ENCODE results near the gene ZFYVE1.
"Not testable (repeated sequence)": the region's sequence is repeated elsewhere in the genome, so short reads cannot be mapped to it uniquely, and the experiment has no call there.

Gene ZFYVE1

GRCh38 chr14:73026845-73027542, at the start of gene ZFYVE1:
TSS of gene ZFYVE1 (minus strand) at chr14:73027106. CDS start at chr14:73024508, 2,598 bp downstream.
- DNase-seq = peak; percentile 98

- DNase-seq = no peak
These were observed 42.7 kb upstream of the ZFYVE1 start for GRCh38 chr14:73069585-73069984.

DNA sequence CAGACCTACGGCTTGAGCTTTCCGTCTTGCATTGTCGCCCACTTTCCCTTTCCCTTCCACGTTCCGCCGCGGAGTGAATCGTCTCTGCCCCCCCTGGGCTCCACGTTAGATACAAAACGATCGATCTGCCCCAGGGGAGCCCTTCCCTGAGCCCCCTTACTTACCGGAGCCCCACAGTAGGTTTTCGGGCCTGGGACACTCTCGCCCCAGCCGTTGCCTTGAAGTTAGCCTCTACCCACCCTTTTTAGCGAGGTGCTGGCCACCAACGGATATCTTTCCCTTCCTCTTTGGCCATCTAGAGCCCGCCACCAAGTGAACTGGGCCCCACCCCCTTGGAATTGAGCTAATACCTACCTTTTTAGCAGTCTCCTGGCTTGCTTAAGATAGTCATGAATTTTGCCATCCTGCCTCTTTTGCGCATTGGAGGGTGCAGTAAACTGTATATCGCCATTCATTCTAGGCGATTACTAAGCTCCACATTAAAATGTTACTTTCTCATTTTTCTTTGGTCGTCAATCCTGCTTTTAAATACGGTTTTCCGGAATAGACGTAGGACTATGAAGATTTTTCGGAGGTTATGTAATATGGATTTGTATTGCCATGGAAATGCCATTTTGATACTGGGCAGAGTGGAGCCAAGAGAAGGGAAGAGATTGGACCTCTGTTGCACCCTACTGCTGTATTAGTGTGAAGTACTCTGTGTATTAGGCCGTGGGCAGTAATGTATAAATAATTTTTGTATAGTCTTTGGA, 32.2 kb upstream of the ZFYVE1 start:
- peak; percentile 32 for DNase-seq

DNA sequence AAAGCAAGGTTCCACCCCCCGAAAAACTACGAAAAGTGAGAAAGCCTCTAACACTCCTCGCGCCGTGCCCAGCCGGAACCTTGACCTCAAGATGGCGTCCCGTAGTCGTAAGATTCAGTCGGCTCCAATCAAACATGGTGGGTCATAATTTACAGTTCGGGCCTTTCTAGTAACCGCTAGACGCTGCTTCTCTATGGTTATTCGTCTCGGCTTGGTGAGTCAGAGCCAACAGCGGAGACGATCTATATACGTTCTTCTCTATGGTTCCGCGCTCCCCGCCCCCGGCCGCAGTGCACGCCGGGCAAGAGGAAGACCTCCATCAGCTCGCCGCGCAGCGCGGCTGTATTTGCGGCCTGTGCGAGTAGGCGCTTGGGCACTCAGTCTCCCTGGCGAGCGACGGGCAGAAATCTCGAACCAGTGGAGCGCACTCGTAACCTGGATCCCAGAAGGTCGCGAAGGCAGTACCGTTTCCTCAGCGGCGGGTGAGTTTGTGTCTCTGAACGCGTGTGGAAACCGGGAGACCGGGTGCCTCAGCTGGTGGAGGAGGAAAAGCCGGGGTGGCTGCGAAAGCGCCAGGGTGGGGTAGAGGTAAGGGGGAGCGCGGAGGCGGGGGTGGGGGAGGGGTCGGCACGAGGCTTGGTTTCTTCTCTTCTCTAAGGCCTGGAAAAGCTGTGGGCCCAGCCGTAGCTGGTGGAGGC, 31.5 kb upstream of the ZFYVE1 start, which contains the start of gene RBM25:
Gene RBM25 (plus strand): TSS at position 311 of the 698 bp plus-strand sequence. CDS start 13,108 bp downstream, outside the sequence.
- peak; percentile 99 for DNase-seq

GRCh38 chr14:73057944-73058223, 31.0 kb upstream of the ZFYVE1 start:
- DNase-seq = no peak

- no peak for DNase-seq
These were observed 28.3 kb upstream of the ZFYVE1 start for GRCh38 chr14:73055251-73055650.

DNA sequence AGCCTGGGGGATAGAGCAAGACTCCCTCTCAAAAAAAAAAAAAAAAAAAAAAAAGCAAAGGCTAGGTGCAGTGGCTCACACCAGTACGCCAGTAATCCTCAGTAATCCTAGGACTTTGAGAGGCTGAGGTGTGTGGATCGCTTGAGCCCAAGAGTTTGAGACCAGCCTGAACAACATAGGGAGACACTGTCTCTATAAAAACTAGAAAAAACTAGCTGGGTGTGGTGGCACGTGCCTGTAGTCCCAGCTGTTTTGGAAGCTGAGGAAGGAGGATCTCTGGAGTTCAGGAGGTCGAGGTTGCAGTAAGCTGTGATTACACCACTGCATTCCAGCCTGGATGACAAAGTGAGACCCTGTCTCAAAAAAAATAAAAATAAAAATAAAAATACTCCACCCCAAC, 22.5 kb upstream of the ZFYVE1 start:
- DNase-seq = no peak

GRCh38 chr14:73047808-73048207, 20.9 kb upstream of the ZFYVE1 start:
- DNase-seq = no peak

DNA sequence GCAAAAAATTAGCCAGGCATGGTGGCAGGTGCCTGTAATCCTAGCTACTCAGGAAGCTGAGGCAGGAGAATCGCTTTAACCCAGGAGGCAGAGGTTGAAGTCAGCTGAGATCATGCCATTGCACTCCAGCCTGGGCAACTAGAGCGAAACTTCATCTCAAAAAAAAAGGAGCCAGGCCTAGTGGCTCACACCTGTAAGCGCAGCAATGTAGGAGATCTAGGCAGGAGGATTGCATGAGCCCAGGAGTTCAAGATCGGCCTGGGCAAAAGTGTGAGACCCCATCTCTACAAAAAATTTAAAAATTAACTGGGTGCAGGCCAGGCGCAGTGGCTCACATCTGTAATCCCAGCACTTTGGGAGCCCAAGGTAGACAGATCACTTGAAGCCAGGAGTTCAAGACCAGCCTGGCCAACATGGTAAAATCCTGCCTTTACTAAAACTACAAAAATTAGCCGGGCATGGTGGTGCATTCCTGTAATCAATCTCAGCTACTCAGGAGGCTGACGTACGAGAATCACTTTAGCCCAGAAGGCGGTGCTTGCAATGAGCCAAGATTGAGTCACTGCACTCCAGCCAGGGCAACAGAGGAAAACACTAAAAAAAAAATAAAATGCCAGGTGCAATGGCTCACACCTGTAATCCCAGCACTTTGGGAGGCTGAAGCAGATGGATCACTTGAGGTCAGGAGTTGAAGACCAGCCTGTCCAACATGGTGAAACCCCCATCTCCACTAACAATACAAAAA, 10.0 kb upstream of the ZFYVE1 start:
- not testable (repeated sequence) for DNase-seq

DNA sequence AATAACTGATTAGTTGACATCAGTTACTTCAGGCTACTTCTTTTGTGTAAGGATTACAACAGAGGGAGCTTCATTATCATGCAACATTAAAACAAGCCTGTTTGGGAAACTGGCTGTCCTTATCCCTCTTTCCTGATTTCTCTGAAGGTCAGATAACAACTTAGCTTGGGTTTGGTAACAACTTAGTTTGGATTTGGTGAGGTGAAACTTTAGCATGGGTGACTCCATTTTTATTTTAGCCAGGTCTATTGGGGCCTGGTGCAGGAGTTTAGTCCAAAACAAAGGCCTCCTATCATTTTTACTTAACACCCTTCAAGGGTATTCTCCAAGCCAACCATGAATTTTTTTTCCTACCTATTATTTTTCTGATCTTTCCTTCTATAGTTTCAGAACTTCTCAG, 1.1 kb upstream of the ZFYVE1 start:
- DNase-seq = no peak

DNA sequence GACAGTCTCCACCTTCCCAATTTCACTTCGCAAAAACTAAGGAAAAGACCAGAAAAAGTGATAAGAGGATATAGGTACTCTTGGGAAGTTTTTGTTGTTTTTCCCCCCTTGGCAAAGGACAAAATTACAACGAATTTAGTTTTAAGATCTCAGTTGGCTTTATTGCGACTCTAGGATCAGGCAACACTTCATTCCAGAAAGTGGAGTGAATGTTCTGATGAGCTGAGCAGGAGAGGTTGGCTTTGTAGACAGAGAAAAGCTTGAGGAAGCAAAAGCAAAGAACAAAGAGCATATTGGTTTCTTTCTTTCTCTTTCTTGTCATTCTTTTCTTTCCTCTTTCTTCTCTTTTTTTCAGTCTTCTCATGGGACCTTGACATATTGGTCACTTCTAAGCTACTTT, 640 bp upstream of the ZFYVE1 start:
- DNase-seq = no peak

DNA sequence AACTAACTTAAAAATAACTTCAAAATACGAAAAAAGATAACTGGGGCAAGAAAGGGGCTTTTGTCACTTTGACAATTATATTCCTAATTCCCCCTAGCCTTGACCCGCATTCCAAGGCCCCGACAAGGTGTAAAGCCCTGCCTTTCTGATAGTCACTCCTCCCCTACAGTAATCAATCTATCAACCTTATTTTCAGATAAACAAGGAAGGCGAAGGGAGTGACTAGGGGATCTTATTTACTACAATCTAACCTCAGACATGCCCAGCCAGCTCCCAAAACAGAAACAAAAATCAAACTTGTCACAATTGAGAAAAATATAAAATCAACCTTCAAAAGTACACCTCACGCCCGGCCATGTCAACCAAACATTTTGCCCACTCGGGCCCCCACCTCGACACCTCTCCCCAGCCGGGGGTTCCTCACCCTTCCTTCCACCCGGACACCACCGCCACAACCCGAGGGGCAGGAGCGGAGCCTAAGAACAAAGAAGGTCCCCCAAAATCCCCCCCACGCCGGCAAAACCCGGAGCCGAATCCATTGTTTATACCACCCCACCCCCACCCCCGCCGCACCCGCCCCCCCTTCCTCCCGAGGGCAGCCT, 562 bp downstream of the ZFYVE1 start:
- DNase-seq = no peak

DNA sequence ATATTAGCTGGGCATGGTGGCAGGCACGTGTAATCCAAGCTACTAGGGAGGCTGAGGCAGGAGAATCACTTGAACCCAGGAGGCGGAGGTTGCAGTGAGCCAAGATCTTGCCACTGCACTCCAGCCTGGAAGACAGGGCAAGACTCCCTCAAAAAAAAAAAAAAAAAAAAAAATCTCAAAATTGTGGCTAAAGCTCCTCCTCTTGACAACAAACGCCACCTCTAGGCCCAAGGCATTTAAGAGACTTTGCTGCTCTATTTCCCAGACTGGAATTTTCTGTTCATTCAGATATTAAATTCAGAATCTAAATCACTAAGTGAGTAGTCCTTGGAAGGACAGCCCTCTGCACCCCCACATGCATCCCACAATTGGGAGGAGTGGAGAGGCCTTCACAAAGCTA, 1.4 kb downstream of the ZFYVE1 start:
- no peak for DNase-seq

- DNase-seq = no peak
These were observed 4.9 kb downstream of the ZFYVE1 start for GRCh38 chr14:73022051-73022450.

DNA sequence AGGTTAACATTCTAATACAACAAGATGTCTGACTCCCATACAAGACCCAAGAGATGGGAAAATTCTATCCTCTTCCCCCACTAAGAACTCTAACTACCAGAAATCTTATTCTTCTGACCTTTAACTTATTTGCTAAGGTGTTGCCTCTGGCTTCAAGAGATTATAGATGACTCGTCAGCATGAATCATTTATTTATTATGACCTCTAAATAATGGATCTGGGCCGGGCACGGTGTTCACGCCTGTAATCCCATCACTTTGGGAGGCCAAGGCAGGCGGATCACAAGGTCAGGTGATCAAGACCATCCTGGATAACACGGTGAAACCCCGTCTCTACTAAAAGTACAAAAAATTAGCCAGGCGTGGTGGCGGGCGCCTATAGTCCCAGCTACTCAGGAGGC, 10.9 kb downstream of the ZFYVE1 start:
- not testable (repeated sequence) for DNase-seq

- DNase-seq = not testable (repeated sequence)
These were observed 11.4 kb downstream of the ZFYVE1 start for GRCh38 chr14:73015552-73015951.

- DNase-seq = no peak
These were observed 12.8 kb downstream of the ZFYVE1 start for GRCh38 chr14:73014105-73014504.

DNA sequence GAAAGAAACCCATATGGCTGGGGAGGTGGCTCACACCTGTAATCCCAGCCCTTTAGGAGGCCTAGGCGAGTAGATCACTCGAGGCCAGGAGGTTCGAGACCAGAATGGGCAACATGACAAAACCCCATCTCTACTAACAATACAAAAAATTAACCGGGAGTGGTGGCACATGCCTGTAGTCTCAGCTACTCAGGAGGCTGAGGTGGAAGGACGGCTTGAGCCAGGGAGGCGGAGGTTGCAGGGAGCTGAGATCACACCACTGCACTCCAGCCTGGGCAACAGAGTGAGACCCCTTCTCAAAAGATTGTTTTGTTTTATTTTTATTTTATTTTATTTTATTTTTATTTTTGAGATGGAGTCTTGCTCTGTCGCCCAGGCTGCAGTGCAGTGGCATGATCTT, 15.7 kb downstream of the ZFYVE1 start:
- DNase-seq = not testable (repeated sequence)

- DNase-seq = no peak
These were observed 18.4 kb downstream of the ZFYVE1 start for GRCh38 chr14:73008501-73008900.

DNA sequence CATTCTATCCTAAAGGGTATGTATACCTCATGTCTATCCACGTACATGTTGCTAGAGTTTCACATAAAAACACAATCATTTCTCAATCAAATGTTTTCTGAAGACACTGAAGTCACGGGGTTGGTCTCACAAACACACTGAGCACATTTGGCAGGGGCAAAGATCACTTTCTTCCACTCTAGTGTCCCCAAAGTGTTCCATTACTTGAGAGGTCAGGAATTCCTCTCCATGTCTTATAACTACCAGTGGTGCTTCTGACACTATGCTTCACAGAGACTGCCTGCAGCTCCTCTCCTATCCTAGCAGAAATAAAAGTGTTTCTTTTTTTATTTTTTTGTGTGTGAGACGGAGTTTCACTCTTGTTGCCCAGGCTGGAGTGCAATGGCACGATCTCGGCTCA, 19.1 kb downstream of the ZFYVE1 start:
- DNase-seq = no peak

DNA sequence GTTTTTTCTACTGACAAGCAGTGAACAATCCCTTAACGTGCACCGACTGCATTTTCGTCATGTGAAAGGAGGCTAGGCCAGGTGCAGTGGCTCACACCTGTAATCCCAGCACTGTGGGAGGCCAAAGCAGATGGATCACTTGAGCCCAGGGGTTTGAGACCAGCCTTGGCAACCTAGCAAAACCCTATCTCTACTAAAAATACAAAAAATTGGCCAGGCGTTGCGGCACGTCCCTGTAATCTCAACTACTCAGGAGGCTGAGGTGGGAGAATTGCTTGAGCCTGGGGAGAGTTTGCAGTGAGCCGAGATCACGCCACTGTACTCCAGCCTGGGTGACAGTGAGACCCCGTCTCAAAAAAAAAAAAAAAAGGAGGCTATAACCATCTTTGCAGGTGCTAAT, 22.3 kb downstream of the ZFYVE1 start:
- not testable (repeated sequence) for DNase-seq

- DNase-seq = no peak
These were observed 23.2 kb downstream of the ZFYVE1 start for GRCh38 chr14:73003681-73004080.

DNA sequence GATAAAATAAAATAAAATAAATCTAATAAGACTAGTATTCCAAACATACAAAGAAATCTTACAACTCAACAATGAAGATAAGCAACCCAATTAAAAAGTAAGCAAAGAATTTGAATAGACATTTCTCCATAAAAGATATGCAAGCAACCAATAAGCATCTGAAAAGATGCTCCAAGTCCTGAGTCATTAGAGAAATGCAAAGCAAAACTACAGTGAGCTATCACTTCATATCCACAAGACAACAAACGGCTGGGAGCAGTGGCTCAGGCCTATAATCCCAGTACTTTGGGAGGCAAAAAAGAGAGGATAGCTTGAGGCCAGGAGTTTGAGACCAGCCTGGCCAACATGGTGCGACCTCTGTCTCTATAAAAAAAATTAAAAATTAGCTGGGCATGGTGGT, 26.8 kb downstream of the ZFYVE1 start:
- DNase-seq = no peak

Data from DMS 273 treated with DMSO at 0.1 percent for 48 hours (cell line).